RWPE2 (cell line): ENCODE results near the gene SAP25.
A peak's percentile ranks its signal among the peaks of the same experiment; 100 is the strongest.

Source experiments
- ATAC-seq: fragments of 200-7000 bp; cut with Tn5 transposase; 3 replicates; pipeline ENCODE4 v1.9.1; 2021; ENCODE audit warnings: low read depth
- DNase-seq: peaks from one replicate; pipeline ENCODE4 v3.0.0-alpha.2; 2020; ENCODE audit warnings: low spot score
- H3K27ac ChIP-seq: fragments of 450-650 bp; 2 replicates; pipeline ENCODE4 v1.5.1; 2017; ENCODE audit warnings: mild to moderate bottlenecking; ENCODE audit not compliant: poor library complexity, severe bottlenecking
- H3K27me3 ChIP-seq: fragments of 250-450 bp; sonication (Bioruptor Pico); 2 replicates; pipeline ENCODE4 v1.5.1; 2021; ENCODE audit warnings: mild to moderate bottlenecking, moderate library complexity; ENCODE audit not compliant: insufficient read depth, poor library complexity, severe bottlenecking
- H3K36me3 ChIP-seq: fragments of 250-450 bp; sonication (Bioruptor Pico); 2 replicates; pipeline ENCODE4 v1.5.1; 2020; ENCODE audit warnings: low read depth, mild to moderate bottlenecking, moderate library complexity
- H3K4me1 ChIP-seq: fragments of 250-450 bp; sonication (Bioruptor Pico); 2 replicates; pipeline ENCODE4 v1.5.1; 2021; ENCODE audit warnings: mild to moderate bottlenecking, moderate library complexity; ENCODE audit not compliant: insufficient read depth, poor library complexity, severe bottlenecking
- H3K4me3 ChIP-seq: fragments of 250-450 bp; sonication (Bioruptor Pico); 2 replicates; pipeline ENCODE4 v1.5.1; 2021; ENCODE audit warnings: mild to moderate bottlenecking, moderate library complexity; ENCODE audit not compliant: severe bottlenecking
- H3K9me3 ChIP-seq: fragments of 250-450 bp; sonication (Bioruptor Pico); 2 replicates; pipeline ENCODE4 v1.5.1; 2021; ENCODE audit warnings: mild to moderate bottlenecking, moderate library complexity; ENCODE audit not compliant: severe bottlenecking
- CTCF ChIP-seq: fragments of 450-650 bp; IDR thresholded peaks from one replicate; pipeline ENCODE4 v1.5.1; 2017; ENCODE audit warnings: mild to moderate bottlenecking, moderate library complexity; ENCODE audit not compliant: poor library complexity, severe bottlenecking

SAP25 gene

GRCh38 chr7:100614308-100614861, 40.7 kb upstream of the SAP25 start:
- H3K9me3 ChIP-seq = no peaks in the 10 kb centered on the region
- no peak overlapping the region for H3K4me3 ChIP-seq
- no peak for DNase-seq
- no peak for ATAC-seq
- TF ChIP-seq CTCF = no peak
- no peak overlapping the region for H3K27ac ChIP-seq
- no peaks in the 10 kb centered on the region for H3K36me3 ChIP-seq
- H3K4me1 ChIP-seq = no peaks in the 10 kb centered on the region
- no peaks in the 10 kb centered on the region for H3K27me3 ChIP-seq

- Histone ChIP-seq H3K9me3 (no peaks in the 10 kb centered on the region), H3K27me3 (no peaks in the 10 kb centered on the region), H3K4me1 (no peaks in the 10 kb centered on the region), H3K36me3 (no peaks in the 10 kb centered on the region), H3K4me3 (no peak overlapping the region), H3K27ac (no peak overlapping the region)
- TF ChIP-seq CTCF = no peak
- DNase-seq = no peak
- ATAC-seq = no peak
Observed at GRCh38 chr7:100613412-100614175, 39.9 kb upstream of the SAP25 start.

GRCh38 chr7:100612730-100613390, 39.2 kb upstream of the SAP25 start:
- no peaks in the 10 kb centered on the region for H3K27me3 ChIP-seq
- peak overlapping the region; percentile 44 for H3K27ac ChIP-seq

GRCh38 chr7:100611983-100612729, 38.5 kb upstream of the SAP25 start, which contains the start of gene MOSPD3:
MOSPD3 (plus strand) TSS chr7:100612540; CDS start chr7:100612792, 252 bp downstream.
- Histone ChIP-seq H3K4me3 (peak within 1 kb of the TSS; percentile 72), H3K27ac (peak within 1 kb of the TSS; percentile 44), H3K9me3 (no peaks in the 10 kb centered on the region), H3K4me1 (no peaks in the 10 kb centered on the region), H3K36me3 (no peaks in the 10 kb centered on the region), H3K27me3 (no peaks in the 10 kb centered on the region)
- ATAC-seq (peak; percentile 94), DNase-seq (peak; percentile 96)
- TF ChIP-seq CTCF = no peak

More at GRCh38 chr7:100612730-100613390, 39.2 kb upstream of the SAP25 start:
- Histone ChIP-seq H3K36me3 (no peaks in the 10 kb centered on the region), H3K9me3 (no peaks in the 10 kb centered on the region), H3K4me3 (peak overlapping the region; percentile 72), H3K4me1 (no peaks in the 10 kb centered on the region)
- DNase-seq = no peak
- ATAC-seq = peak; percentile 4; the same call in 2 of the 3 replicates
- peak; percentile 10 for TF ChIP-seq CTCF
